IPS DF 4.7 (cell line): ENCODE results near the gene KIRREL3.

Experiments
- DNase-seq: peaks from one replicate; pipeline ENCODE4 v3.0.0-alpha.2; 2013; ENCODE audit warnings: low spot score; ENCODE audit errors: extremely low read depth

The KIRREL3 gene

DNA sequence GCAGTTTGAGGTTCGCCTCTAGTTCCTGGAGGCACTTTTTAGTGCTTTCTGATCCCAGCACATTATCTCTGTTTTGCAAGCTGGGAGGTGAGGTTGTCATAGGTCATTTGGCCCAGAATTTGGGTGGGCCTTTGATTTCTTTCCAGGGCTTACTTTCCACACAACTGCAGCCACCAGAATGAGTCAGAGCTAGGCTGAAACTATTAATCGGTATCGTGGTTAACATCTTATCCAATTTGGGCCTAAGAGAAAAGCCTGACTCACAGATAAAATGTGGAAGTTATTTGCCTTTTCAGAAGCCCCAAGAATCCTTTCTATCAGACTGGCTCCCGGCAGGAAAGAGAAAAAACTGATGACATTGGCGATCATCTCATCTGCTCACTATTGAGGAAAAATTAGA is 166.4 kb downstream of the KIRREL3 start:
- no peak for DNase-seq

DNA sequence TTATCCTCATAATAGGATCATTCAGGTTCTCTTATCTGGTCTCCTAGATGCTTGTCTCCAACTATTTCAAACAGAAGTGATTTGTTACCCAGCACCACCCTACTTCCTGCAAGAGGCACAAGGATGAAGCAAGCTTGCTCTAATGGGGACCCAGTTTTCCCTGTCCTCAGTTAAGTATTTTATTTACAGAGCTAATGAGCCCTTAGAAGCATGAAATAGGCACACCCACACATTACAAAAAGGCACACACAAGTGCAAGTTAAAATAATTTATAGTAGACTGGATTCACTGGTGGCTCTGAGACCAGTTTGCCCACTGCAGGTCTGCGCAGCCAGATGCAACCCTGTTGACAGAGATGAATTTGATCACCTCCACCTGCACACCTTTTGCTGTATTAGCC is 167.5 kb downstream of the KIRREL3 start:
- DNase-seq = no peak

DNA sequence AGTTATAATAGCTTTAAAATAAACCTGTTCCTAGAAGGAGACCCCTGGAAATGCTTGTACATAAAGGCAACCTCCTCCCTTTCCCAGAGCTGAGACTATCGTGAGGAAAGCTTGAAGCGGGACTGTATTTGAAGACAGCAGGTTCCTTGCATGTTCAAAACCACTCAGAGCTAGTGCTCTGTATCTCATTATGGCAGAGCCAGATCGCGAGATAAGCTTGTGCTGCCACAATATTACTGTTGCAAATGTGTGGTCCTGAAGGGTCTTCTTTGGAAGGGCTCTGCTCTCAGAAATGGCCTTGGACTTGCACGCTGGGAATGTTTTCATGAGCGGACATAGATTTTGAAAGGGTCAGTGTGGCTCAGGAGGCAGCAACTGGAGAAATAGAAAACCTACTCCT is 168.2 kb downstream of the KIRREL3 start:
- no peak for DNase-seq

DNA sequence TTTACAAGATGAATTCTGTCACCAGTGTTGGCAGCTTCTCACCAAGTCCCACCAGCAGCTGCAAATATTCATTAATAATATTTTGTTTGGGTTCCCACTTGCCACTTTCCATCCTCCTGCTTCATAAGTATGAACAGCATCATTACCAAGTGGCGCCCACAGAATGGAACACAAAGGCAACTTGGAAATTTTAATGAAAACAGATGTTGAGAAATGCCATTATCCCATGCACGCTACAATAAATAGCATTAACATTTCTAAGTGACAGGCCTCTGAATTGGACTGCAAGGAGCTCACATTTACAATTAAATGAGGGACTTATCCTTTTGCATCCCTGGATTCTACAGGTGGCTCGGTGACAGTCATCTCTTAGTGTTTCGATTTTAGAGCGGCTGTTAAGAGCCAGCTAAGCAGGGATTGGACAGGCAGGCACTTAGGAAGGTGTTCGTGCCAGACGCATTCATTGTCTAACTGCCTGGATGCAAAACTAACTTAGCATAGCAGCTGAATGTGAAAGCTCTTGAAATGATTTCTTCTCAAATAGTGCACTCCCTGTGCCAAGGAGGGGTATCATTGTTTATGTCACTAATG is 170.3 kb downstream of the KIRREL3 start:
- DNase-seq = no peak

DNA sequence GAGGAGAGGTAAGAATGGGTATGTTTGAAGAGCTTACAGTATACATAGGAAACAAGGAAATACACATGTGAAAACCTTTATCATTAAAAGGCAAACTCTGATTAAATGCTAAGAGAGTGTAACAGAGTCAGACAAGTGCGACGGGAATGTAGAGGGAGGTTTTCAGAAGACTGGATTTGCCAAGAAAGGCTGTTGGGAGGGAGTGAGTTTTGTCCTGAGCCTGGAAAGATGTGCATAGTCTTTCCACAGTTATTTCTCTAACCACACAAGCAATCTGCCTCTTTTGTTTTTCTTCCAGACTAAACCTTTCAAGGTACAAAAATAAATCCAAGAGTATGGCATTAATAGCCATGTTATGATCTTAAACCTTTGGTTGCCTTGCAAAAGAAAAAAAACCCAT is 170.9 kb downstream of the KIRREL3 start:
- DNase-seq = no peak

DNA sequence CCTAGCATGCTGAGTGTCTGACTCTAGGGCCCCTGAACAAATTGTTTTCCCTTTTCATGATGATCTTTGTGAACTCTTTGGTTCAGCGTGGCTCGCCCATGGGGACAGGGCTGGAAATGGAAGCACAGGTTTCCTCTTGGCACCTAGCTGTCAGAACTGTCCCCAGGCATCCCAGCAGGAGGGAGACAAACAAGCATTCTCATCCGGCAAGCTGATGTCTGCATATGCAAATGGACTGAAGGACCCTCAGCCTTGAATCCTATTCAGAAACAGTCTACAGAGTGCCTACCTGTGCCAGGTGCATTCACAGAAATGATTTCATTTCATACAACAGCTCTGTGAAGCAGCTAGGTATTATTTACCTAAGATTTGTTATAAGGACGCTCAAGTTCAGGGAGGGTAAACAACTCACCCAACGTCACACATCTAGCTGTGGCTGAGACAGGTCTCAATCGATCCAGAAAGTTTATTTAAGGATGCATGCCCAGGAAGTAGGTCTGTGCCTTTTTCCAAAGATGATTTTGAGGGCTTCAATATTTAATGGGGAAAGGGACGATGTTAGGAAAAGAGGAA is 176.4 kb downstream of the KIRREL3 start:
- no peak for DNase-seq

DNA sequence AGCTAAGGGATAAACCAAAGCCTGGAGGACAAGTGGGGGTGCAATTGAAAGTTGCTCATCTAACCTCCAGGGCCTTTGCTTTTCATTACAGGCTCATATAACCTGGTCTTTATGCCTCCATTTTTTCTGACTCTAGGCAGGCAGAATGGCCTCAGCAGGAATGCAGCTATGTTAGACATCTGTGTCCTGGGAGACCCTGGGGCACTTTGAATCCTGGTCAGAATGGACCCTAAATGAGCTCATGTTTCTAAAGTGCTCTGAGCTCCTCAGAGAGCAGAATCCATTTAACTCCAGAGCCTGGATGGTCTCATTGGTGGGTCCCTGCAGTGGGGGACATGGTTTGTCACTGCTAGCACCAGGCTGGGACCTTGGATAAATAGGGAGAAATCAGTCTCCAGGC is 177.3 kb downstream of the KIRREL3 start:
- DNase-seq = no peak

DNA sequence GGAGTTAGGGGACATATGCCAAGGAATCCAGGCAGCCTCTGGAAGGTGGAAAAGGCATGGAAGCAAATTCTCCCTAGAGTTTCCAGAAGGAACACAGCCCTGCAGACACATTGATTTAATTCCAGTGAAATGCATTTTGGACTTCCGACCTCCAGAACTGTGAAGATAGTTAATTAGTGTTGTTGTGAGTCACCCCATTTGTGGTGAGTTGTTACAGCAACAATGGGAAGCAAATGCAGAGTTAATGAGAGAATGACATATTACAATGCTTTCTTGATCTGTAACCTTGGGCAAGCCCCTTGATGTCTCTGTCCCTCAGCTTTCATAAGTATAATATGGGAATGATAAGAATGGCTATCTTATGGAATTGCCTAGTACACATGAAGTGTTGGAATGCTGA is 178.7 kb downstream of the KIRREL3 start:
- DNase-seq = no peak

DNA sequence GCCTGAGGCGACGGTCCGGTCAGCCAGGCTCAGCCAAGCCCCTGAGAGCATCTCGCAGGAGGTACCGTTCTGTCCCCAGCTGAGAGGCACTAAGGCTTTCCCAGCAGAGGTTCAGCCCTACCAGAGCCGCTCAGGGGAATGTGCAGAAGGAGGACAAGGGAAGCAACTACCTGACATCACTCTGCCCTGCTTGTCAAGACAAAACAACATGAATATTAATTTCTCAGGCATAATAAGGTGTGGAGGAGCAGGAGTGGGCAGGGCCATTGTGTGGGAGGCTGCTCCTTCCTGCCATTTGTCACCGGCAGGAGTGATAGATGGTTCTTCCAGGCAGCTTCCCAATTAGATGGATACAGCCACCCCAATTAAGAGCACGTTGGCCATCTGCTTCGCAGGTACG is 181.4 kb downstream of the KIRREL3 start:
- DNase-seq = no peak

DNA sequence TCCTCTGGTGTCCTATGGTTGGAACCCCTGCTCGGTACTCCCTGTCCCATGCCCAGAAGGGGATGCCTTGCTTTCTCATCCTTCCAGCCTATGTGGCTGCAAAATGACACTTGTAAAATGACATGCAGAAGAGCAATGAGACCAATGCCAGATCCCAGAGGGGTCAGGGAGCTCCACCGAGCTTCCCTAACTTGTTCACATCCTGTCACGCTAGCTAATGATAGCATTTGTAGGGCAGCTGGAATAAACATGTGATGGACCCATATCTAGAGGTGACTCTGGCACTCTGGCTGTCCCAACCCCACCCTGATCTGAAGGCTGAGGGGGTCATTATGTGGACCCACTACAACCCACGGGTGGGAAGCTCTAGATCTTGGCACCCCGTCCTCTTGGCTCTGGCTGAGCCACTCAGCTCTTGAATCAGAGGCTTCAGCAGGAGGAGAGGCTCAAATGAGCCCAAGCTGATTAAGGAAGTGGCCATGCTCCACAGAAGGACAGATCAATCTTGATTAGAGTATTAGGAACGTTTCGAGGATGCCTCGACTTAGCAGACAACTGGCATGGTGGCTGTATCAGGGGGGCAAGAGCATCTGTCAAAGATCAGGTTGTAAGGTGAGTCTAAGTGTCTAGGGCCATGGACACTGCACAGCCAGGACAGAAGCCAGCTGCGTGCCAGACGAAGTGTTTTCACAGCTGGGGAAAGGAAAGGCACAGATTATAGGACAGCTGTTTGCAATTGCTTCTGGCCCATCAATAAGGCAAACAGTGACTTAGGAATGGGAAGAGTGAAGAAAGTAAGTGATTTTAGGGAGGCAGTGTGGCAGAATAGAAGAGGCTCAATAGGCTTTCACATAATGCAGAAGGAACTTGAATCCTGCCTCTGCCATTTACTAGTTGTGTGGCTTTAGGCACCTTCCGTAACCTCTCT is 182.8 kb downstream of the KIRREL3 start:
- DNase-seq = no peak

DNA sequence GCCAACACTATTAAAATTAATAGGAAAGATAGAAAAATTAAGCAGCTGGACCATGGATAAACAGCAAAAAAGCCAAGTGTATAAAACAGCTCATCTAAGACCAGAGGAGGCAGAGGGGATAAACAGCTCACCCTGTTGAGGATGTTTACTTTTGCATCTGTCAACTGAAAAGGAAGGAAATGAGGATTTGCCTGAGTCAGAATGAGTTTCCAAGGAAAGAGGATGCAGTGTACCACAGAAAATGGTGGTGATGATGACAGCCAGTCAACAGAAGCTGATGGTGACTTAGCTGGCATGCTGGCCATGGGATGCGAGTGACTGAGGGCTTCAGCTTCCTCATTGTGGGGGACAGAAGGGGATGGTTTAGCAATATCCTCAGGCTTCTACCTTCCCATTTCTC is 183.5 kb downstream of the KIRREL3 start:
- DNase-seq = no peak

DNA sequence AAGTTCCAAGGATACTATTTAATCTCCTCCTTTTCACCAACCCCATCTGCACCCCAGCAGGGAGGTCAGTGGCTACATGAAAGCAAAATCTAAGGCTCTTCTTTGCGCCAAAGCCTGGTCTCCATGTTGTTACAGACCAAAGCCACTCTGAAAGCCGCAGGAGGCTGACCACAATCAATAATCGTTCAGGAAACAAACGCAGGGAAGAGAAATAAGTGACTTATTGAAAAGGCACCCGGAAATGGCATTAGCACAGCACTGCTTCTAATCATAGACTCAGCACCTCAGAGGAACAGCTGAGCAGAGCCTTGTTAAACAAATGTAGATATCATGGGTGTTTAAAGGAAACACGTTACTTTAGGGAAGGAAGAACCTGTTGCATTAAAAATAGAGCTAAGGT is 183.9 kb downstream of the KIRREL3 start:
- no peak for DNase-seq

DNA sequence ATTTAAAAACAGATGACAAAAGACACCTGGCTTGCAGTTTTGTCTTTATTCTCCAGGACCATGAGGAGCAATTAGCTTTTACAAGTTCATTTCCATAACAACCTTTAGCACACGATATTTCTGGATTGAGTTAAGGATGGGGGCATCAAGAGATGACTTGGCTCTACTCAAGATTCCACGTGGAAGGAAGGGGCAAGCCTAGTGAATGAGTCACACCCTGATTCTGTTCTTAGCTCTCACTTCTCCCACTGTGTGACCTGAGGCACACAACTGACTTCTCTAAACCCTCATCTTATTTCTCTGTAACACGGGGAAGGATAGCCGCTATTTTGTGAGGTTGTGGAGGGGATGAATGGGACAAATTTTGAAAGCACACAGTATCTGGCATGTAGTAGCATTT is 185.5 kb downstream of the KIRREL3 start:
- no peak for DNase-seq

DNA sequence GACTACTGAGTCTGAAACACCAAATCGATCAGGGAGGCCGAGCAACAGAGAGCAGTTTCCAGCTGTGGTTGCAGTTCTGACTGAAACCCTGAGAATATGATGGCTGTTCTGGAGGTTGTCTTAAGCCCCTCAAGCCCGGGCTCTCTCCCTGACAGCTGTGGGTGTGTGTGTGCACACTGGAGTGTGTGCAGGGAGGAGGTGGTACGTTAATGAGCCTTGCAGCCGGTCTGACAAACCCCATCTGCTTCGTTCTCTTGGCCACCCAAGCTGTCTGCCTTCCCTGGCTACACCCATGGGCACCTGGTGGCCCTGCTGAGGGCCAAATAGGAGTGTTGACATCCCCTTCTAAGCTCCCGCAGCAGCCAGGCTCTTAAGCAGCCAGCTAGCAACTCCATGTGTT is 189.8 kb downstream of the KIRREL3 start:
- DNase-seq = no peak

DNA sequence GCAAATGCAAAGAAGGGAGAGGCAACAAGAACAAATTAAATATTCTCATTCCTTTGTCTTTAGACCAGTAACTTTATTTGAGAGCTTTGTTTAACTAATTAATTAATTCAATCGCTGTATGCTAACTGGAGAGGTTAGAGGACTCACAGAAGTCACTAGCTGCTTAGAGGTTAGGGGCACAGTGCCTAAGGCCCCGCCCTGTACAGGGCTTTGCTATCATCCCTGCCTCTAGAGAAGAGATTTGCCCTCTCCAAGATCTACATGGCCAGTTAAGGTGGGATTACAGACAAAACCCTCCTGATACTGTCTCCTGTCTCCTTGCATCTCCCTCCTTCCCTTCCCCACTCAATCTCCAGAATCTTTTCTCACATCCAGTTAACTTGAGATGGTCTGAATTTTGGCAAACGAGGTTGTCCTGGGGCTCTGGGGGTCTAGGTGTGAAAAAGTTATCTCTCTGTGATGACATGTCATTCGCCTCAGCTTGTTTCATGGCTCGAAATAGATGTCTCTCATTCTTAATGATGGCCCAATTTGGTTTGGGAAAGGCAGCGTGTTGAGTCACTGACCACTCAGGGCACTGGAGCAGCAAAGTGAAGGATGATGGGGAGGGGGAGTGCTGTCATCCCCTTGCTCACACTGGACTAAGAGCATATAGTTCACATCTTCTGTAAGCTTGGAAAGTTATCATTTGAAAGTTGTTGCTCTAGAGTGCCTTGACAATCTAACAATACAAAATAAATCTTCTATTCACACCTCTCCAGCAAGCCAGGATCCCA is 190.9 kb downstream of the KIRREL3 start:
- no peak for DNase-seq

DNA sequence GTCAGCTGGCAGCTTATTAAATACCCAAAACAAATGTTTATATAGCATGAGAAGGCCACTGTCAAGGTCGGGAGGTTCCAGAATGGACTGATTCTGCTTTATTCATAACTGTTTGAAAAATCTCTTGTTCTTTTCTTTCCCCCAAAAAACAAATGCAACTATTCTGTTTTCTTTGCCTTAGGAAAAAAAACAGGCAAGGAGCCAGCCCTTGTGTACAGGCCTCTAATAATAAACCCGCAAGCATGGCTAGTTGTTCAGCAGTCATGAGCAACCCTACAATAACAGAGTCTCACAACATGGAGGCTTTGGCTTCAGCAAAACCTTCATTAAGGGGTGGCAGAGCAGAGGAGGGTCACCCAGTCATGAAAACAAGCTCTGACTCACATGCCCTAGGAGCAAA is 191.7 kb downstream of the KIRREL3 start:
- DNase-seq = no peak

DNA sequence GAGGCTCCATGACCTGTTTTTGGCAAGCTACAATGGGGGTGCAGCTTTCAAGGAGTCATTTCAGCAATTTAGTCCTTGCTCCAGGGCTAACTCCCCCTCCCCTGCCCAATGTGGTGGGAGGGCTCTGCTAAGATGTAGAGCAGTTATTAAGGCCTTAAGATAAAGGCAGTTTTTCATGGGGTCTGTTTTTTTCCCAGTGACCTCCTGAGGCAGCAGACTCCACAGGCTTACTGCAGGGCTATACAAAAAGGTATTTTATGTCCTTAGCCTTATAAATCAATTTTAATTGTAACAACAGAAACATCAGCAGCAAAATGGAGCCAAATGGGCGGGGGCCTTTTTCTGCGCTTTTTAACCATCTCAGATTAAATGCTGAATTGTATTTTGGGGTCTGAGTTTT is 192.3 kb downstream of the KIRREL3 start:
- no peak for DNase-seq

DNA sequence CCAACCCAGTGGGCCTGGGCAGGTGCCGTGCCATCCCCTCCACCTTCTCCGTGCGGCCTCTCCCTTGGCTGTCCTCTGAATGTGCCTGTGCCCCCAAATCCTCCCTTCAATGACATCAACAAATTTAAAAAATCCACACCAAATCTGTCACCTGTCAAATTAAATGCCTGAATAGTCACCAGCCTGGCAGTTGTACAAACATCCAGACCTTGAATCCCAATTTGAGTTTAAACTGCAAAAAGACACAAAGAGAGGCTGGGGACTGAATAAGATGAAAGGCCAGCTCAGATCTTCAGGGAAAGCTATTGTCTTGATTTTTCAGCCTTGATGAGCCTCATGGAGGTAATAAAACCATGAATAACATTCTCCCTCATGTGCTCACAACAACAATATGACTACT is 194.7 kb downstream of the KIRREL3 start:
- no peak for DNase-seq

DNA sequence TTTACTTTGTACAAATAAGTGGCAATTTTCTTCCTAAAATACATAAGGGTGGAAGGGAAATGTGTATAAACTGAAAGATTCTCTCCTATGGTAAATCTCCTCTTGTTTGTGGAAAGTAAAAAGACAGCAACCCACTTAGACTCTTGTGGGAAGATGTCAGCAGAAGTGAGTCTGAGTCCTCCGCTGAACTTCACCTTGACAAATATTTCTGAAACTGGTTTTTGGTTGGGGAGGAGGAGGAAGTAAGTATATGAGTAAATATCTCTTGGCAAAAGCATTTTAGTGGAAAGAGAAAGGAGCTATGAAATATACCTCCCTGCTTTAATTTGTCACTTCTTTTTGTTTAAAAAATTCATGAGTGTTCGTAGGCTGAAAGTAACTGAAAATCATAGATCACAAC is 196.2 kb downstream of the KIRREL3 start:
- no peak for DNase-seq

DNA sequence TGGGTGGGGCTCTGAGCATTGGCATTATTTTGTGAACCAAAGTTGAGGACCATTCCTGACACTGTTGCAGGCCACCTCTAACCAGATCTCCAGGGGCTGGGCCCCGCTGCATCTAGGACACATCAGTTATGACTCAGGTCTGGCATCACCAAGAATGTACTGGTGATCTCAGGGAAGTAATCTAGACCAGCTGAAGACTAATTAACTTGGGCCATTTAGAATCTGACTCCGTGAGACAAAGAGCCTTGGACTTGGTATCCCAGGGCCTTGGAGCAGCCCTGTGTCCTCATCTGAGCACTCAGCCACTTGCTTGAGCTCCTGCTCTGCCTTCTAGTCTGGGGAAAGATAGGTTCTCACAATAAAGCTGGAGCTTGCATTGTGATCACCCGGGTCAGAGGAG is 200.6 kb downstream of the KIRREL3 start:
- no peak for DNase-seq

DNA sequence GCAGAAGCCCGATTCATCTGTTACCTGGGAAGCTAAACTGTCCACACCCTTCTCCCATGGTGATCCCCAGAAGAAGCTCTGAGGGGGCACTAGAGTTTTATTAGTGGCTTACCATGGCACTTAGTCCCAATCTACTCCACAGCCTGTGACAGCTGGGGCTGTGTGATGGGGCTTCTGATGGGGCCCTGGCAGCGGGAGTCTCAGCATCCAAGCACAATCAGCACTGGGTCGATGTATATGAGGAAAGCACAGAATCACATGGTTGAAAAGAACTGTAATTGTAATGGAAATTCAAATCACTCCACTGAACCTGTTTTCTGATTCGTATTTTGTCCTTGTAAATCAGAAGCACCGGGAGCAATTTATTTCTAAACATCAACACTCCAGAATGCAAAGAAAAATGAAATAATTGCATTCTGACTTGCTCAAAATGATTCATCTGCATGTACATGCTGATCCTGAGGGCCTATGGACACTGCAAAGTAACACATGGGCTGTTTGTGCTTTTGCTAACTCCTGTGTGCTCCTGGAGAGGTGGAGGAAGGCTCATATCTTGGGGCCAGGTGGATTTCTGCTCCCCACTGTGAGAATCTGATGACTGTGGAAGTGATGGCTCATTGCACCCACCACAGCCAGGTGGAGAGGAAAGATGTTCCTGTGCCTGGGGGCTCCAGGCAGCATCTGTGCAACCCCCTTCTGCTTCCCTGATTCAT is 203.0 kb downstream of the KIRREL3 start:
- no peak for DNase-seq
